GOT3 (cell line): Measurements from ENCODE around the gene SNU13.
"Not testable (repeated sequence)": the region's sequence is repeated elsewhere in the genome, so short reads cannot be mapped to it uniquely, and the experiment has no call there.

Experiments
- DNase-seq: peaks from one replicate; lab custom pipeline; 2025; ENCODE audit warnings: mixed read lengths; lab: John Stamatoyannopoulos, UW

Gene SNU13

DNA sequence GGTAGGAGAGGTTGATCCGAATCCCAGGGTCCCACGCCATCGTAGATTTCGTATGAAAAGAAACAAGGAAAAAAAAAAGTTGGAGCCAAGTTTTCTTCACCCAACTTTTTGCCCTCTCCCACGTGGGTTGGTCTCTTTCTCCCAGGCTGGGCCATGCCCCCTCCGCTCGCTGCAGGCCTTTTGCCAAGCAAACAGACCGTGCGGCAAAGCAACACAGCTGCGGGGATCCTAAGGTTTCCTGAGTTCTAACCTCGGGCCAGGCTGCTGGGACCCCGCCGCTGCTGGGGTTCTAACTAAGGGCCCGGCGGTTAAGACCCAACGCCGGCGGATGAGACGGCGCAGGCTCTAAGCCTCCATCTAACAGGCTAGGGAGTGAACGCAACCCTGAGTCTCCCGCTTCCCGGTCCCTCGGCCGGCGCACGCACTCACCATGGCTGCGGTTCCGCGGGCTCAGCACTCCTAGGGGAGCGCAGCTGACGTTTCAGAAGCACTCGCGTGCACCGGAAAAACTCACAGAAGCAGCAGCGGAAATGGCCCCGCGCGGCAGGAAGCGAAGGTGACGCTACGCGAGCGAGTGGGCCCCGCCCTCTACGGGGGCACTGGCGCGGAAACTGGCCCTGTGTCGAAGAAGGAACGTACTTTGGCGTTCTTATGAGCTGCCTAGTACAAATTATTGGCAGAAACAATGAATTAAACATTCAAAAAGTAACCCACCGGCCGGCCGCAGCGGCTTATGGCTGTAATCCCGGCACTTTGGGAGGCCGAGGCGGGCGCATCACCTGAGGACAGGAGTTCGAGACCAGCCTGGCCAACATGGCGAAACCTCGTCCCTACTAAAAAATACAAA, at the start of gene SNU13:
TSS of gene SNU13 (minus strand) at position 503 of the 847 bp plus-strand sequence. CDS start at position 432, 71 bp downstream.
- peak; percentile 78 for DNase-seq

DNA sequence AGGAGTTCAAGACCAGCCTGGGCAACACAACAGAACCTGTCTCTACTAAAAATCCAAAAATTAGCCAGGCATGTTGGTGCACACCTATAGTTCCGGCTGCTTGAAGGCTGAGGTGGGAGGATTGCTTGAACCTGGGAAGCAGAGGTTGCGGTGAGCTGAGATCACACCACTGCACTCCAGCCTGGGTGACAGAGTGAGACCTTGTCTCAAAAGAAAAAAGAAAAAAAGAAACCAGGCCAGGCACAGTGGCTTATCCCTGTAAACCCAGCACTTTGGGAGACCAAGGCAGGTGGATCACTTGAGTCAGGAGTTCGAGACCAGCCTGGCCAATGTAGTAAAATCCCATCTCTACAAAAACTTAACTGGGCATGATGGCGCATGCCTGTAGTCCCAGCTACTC, 44.6 kb upstream of the SNU13 start:
- DNase-seq, result not testable (repeated sequence)

- DNase-seq, result no peak
These were observed 43.6 kb upstream of the SNU13 start for GRCh38 chr22:41732096-41732772.

DNA sequence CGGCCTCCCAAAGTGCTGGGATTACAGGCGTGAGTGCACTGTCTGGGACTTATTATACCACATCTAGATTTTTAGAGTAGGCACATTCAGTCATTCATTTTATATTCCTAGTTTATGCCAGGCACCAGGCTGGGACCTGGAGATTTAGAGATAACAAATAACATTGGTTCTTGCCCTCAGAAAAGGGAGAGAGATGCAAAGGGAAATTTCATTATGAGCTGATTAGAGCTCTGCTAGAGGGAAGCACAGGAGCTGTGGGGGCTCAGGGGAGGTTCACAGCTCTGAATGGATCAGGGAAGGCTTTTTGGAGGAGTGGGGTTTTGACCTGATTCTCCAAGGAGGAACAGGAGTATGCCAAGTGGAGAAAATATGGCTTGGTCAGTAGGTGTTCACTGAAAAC, 42.9 kb upstream of the SNU13 start:
- DNase-seq, result no peak

- no peak for DNase-seq
These were observed 36.9 kb upstream of the SNU13 start for GRCh38 chr22:41725510-41726110.

DNA sequence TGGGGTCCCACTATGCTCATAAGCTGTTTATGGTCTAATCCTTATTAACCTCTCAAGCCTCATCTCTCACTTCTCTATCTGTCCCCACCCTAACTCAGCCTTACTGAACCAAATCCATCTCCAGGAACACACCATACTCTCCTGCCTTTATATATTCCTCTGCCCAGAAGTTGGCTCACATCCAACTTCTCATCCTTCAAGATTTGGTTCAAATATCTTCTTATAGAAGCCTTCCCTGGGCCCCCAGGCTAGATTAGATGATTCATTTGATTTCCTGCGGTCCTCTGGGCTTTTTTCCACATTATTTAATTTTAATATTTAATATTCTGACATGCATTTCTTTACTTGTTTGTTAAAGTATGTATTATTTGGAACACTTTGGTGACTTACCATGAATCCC, 33.8 kb upstream of the SNU13 start:
- no peak for DNase-seq

GRCh38 chr22:41713004-41713403, 24.3 kb upstream of the SNU13 start:
- DNase-seq, result no peak

GRCh38 chr22:41709341-41709740, 20.7 kb upstream of the SNU13 start:
- DNase-seq, result no peak

DNA sequence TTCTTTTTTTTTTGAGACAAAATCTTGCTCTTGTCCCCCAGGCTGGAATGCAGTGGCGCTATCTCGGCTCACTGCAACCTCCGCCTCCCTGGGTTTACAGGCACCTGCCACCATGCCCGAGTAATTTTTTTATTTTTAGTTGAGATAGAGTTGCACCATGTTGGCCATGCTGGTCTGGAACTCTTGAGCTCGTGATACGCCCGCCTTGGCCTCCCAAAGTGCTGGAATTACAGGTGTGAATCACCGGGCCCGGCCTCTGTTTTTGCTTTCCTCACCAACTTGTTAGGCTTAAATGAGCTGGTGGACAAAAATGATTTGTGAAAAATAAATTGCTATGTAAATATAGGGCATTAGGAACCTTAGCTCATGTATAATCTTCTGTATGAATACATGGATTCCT, 14.1 kb upstream of the SNU13 start:
- DNase-seq, result no peak

DNA sequence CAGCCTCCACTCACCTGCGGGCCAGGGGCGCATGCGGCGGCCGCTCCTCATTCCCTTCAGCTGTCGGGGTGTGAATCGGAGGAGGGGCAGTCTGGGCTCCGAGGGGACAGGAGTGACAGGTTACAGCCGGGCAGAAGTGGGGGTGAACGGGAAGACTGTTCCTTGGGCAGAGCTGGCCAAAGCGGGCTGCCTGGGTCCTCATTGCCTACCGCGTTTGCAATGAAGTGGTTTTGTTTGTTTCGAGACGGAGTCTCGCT, 11.4 kb upstream of the SNU13 start:
- no peak for DNase-seq

- peak; percentile 40 for DNase-seq
These were observed 10.8 kb upstream of the SNU13 start, which contains the start of gene MEI1 for GRCh38 chr22:41699264-41700107. MEI1 (plus strand) TSS chr22:41699503; CDS start chr22:41699539, 36 bp downstream.

GRCh38 chr22:41697126-41697775, 8.6 kb upstream of the SNU13 start:
- peak; percentile 63 for DNase-seq

GRCh38 chr22:41696703-41697102, 8.0 kb upstream of the SNU13 start:
- DNase-seq, result no peak

- DNase-seq, result no peak
These were observed 6.5 kb upstream of the SNU13 start for GRCh38 chr22:41695211-41695610.

GRCh38 chr22:41690476-41690875, 1.8 kb upstream of the SNU13 start:
- no peak for DNase-seq

- no peak for DNase-seq
These were observed 734 bp downstream of the SNU13 start for GRCh38 chr22:41687901-41688364.

DNA sequence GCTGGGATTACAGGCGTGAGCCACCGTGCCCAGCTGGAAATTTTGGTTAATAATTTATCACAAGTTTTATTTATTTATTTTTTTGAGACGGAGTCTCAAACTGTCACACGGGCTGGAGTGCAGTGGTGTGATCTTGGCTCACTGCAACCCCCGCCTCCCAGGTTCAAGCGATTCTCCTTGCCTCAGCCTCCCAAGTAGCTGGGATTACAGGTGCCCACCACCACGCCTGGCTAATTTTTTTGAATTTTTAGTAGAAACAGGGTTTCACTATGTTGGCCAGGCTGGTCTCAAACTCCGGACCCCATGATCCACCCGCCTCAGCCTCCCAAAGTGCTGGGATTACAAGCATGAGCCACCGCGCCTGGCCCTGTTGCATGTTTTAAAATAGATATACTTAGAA, 1.8 kb downstream of the SNU13 start:
- not testable (repeated sequence) for DNase-seq

DNA sequence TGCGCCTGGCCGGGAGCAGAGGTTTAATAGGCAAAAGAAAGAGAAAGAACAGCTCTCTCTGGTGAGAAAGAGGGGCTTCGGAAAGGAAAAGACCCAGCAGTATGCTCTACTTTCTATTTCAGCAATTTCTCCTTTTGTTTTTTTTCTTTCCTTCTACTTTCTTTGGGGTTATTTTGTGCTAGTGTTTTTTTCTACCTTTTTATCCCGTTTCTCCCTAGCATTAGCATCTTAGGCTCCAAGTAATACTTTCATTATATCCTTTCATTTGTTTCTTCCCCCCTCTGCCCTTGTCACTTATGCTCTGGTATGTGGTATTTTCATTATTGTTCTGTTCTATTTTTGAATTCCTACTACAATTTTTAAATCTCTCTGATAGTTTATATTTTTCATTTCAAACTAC, 4.5 kb downstream of the SNU13 start:
- DNase-seq, result no peak

DNA sequence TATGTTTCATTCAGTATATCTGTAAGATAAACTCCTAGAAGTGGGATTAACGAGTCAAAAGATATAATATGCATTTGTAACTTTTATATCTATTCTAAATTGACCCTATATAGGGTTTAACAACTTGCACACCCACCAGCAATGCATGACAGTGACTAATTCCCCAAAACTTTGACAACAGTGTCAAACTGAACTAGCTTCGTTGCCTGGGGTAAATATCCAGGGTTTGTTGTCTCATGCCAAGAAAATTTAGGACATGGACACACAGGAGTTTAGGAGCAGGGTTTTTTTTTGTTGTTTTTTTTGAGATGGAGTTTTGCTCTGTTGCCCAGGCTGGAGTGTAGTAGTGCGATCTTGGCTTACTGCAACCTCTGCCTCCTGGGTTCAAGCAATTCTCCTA, 5.1 kb downstream of the SNU13 start:
- DNase-seq, result no peak

DNA sequence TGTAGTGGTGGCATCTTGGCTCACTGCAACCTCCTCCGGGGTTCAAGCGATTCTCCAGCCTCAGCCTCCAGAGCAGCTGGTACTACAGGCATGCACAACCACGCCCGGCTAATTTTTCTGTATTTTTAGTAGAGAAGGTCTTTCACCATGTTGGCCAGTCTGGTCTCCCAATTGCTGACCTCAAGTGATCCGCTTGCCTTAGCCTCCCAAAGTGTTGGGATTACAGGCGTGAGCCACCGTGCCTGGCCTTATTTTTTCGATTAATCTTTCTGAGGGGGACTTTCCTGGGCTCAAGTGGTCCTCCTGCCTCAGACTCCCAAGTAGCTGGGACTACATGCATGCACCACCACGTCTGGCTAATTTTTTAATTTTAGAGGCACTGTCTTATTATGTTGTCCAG, 5.6 kb downstream of the SNU13 start:
- no peak for DNase-seq

DNA sequence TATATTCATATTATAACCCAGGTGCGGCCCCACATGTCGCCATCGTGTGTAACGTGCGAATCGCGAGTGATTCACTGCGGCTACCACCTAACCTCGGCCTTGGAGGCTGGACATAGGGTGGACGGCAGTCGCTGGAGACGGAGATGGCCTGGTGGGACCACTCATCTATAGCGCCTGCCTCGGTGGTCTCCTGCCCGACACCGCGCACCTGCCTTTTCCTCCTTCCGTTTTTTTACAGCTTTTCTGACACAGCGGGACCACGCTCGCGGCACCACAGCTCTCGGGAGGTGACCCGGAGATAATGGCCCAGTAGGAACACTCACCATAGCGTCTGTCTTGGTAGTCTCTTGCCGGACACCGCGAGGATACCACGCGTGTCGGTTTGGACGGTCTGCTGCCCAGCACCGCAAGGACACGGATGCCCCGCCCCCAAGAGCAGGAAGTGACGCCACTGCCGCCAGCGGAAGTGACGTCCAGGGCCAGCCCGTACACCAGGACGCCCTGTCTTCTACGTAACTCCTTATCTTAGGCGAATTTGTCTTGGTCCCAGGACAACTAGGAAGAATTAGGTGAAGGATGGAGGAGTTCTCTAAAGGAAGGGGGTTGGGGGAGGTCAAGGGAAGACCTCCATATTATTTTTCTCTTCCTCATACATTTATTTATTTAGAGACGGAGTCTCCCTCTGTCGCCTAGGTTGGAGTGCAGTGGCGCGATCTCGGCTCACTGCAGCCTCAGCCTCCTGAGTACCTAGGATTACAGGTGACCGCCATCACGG, 6.4 kb downstream of the SNU13 start:
- peak; percentile 54 for DNase-seq
